PFSK-1 (cell line): ENCODE measurements around the gene PPP2R2C.

Experiments used
- POLR2AphosphoS5 ChIP-seq: IDR thresholded peaks from 2 replicates; pipeline ENCODE4 v1.6.1; 2012; ENCODE audit warnings: low read depth, mild to moderate bottlenecking, control low read depth, low read length, moderate library complexity
- SIN3A ChIP-seq: IDR thresholded peaks from 2 replicates; pipeline ENCODE4 v1.6.1; 2012; ENCODE audit warnings: mild to moderate bottlenecking, low read length, moderate library complexity, borderline replicate concordance; ENCODE audit not compliant: insufficient read depth
- TAF1 ChIP-seq: IDR thresholded peaks from 2 replicates; pipeline ENCODE4 v1.6.1; 2012; ENCODE audit warnings: low read length, control low read depth, borderline replicate concordance; ENCODE audit not compliant: insufficient read depth

GRCh38 chr4:6394671-6395081 is 77.7 kb downstream of the PPP2R2C start:
- TF ChIP-seq POLR2AphosphoS5 = no peak
- no peak for TF ChIP-seq TAF1
- no peak for TF ChIP-seq SIN3A
